AG08396 (cell line): ENCODE measurements around the gene LTB4R.

Source experiments
- DNase-seq: peaks from one replicate; pipeline ENCODE4 v3.0.0; 2012; ENCODE audit warnings: low spot score, mixed read lengths

The LTB4R gene

GRCh38 chr14:24310646-24311604, at the start of gene LTB4R:
LTB4R (plus strand) TSS chr14:24311502; CDS start chr14:24315652, 4,150 bp downstream.
- DNase-seq = peak; percentile 92

GRCh38 chr14:24261969-24262327, 49.4 kb upstream of the LTB4R start:
- DNase-seq = no peak

GRCh38 chr14:24262821-24263733, 48.2 kb upstream of the LTB4R start, which contains the start of gene TGM1:
TGM1 (minus strand) TSS chr14:24263177; CDS start chr14:24262352, 825 bp downstream.
- no peak for DNase-seq

- no peak for DNase-seq
Observed at GRCh38 chr14:24263848-24264247, 47.5 kb upstream of the LTB4R start.

GRCh38 chr14:24264298-24264697, 47.0 kb upstream of the LTB4R start:
- no peak for DNase-seq

GRCh38 chr14:24266344-24267244, 44.7 kb upstream of the LTB4R start:
- no peak for DNase-seq

GRCh38 chr14:24267516-24267915, 43.8 kb upstream of the LTB4R start:
- no peak for DNase-seq

GRCh38 chr14:24268225-24268624, 43.1 kb upstream of the LTB4R start:
- no peak for DNase-seq

- no peak for DNase-seq
Observed at GRCh38 chr14:24269368-24269767, 41.9 kb upstream of the LTB4R start.

GRCh38 chr14:24269910-24270536, 41.3 kb upstream of the LTB4R start:
- no peak for DNase-seq

- no peak for DNase-seq
Observed at GRCh38 chr14:24270537-24271133, 40.7 kb upstream of the LTB4R start.

- peak; percentile 97 for DNase-seq
Observed at GRCh38 chr14:24271134-24271833, 40.0 kb upstream of the LTB4R start, which contains the start of gene RABGGTA. RABGGTA (minus strand) TSS chr14:24271597; CDS start chr14:24271115, 482 bp downstream.

- DNase-seq = no peak
Observed at GRCh38 chr14:24271834-24272263, 39.5 kb upstream of the LTB4R start.

GRCh38 chr14:24272467-24272866, 38.8 kb upstream of the LTB4R start:
- DNase-seq = no peak

- DNase-seq = no peak
Observed at GRCh38 chr14:24273422-24273998, 37.8 kb upstream of the LTB4R start.

GRCh38 chr14:24274101-24274543, 37.2 kb upstream of the LTB4R start:
- no peak for DNase-seq

GRCh38 chr14:24277071-24277470, 34.2 kb upstream of the LTB4R start:
- no peak for DNase-seq

- DNase-seq = no peak
Observed at GRCh38 chr14:24277606-24278321, 33.5 kb upstream of the LTB4R start.

- DNase-seq = no peak
Observed at GRCh38 chr14:24278424-24278823, 32.9 kb upstream of the LTB4R start.
